COLO668 (cell line): ENCODE results near the gene CNR2.
"Not testable (repeated sequence)": the region's sequence is repeated elsewhere in the genome, so short reads cannot be mapped to it uniquely, and the experiment has no call there.

Experiments used
- DNase-seq: peaks from one replicate; lab custom pipeline; 2025; ENCODE audit not compliant: unreplicated experiment; lab: John Stamatoyannopoulos, UW

CNR2 gene

GRCh38 chr1:23913212-23913880 is at the start of gene CNR2:
Gene CNR2, minus strand, starts transcription at chr1:23913362. Its CDS starts 37,745 bp downstream, at chr1:23875617.
- DNase-seq, result no peak

- DNase-seq, result no peak
Measured at GRCh38 chr1:23960291-23961020, 47.3 kb upstream of the CNR2 start.

- DNase-seq, result peak; percentile 100
Measured at GRCh38 chr1:23959461-23960290, 46.5 kb upstream of the CNR2 start, which contains the start of gene PNRC2. Gene PNRC2, plus strand, starts transcription at chr1:23959828. Its CDS starts 1,630 bp downstream, at chr1:23961458.

- DNase-seq, result peak; percentile 95
Measured at GRCh38 chr1:23958810-23959460, 45.8 kb upstream of the CNR2 start.

- not testable (repeated sequence) for DNase-seq
Measured at GRCh38 chr1:23958040-23958809, 45.1 kb upstream of the CNR2 start.

- DNase-seq, result peak; percentile 55
Measured at GRCh38 chr1:23957096-23957495, 43.9 kb upstream of the CNR2 start.

GRCh38 chr1:23953020-23953419 is 39.9 kb upstream of the CNR2 start:
- DNase-seq, result no peak

GRCh38 chr1:23947366-23947765 is 34.2 kb upstream of the CNR2 start:
- no peak for DNase-seq

- DNase-seq, result no peak
Measured at GRCh38 chr1:23936481-23937176, 23.5 kb upstream of the CNR2 start.

GRCh38 chr1:23931491-23931880 is 18.3 kb upstream of the CNR2 start:
- no peak for DNase-seq

GRCh38 chr1:23930861-23931490 is 17.8 kb upstream of the CNR2 start:
- DNase-seq, result no peak

GRCh38 chr1:23930270-23930669 is 17.1 kb upstream of the CNR2 start:
- DNase-seq, result no peak

GRCh38 chr1:23928789-23929188 is 15.6 kb upstream of the CNR2 start:
- DNase-seq, result no peak

- DNase-seq, result no peak
Measured at GRCh38 chr1:23927097-23927496, 13.9 kb upstream of the CNR2 start.

GRCh38 chr1:23925279-23925678 is 12.1 kb upstream of the CNR2 start:
- DNase-seq, result no peak

GRCh38 chr1:23924601-23925000 is 11.4 kb upstream of the CNR2 start:
- DNase-seq, result no peak

- DNase-seq, result no peak
Measured at GRCh38 chr1:23923592-23924499, 10.7 kb upstream of the CNR2 start.

- DNase-seq, result no peak
Measured at GRCh38 chr1:23922321-23922943, 9.3 kb upstream of the CNR2 start.
